Breast epithelium (tissue), 3 donors: Measurements from ENCODE around the gene ANLN.

ENCODE experiments used
- POLR2A ChIP-seq: fragments of 450-650 bp; IDR thresholded peaks from one replicate; pipeline ENCODE4 v1.6.1; 2016; ENCODE audit warnings: antibody characterized with exemption, mild to moderate bottlenecking, moderate library complexity
- POLR2AphosphoS5 ChIP-seq, 3 donors: sonication (generic); formaldehyde crosslinking; IDR thresholded peaks; one replicate each; pipeline ENCODE4 v1.6.1; 2017; ENCODE audit warnings: antibody characterized with exemption in 3 of 3
- TF ChIP-seq, protein P1 (sequence below), 3 donors: fragments of 450-650 bp; IDR thresholded peaks; one replicate each; pipeline ENCODE4 v1.5.1; 2016 to 2017; ENCODE audit warnings: antibody characterized with exemption in 3 of 3, mild to moderate bottlenecking in 3 of 3, moderate library complexity in 3 of 3

GRCh38 chr7:36478745-36479144 is 89.1 kb downstream of the ANLN start:
- TF ChIP-seq, protein P1, sequence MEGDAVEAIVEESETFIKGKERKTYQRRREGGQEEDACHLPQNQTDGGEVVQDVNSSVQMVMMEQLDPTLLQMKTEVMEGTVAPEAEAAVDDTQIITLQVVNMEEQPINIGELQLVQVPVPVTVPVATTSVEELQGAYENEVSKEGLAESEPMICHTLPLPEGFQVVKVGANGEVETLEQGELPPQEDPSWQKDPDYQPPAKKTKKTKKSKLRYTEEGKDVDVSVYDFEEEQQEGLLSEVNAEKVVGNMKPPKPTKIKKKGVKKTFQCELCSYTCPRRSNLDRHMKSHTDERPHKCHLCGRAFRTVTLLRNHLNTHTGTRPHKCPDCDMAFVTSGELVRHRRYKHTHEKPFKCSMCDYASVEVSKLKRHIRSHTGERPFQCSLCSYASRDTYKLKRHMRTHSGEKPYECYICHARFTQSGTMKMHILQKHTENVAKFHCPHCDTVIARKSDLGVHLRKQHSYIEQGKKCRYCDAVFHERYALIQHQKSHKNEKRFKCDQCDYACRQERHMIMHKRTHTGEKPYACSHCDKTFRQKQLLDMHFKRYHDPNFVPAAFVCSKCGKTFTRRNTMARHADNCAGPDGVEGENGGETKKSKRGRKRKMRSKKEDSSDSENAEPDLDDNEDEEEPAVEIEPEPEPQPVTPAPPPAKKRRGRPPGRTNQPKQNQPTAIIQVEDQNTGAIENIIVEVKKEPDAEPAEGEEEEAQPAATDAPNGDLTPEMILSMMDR (IDR thresholded peaks at IDR 0.05): no peak
- no peak for TF ChIP-seq POLR2A
- TF ChIP-seq POLR2AphosphoS5 (IDR thresholded peaks at IDR 0.05): no peak
